Right ventricle myocardium inferior (tissue), 1 donor: ENCODE results near the gene TMEM186. TPM values are rescaled to one million over a fixed set of nuclear protein-coding genes. Genes with fewer than 3 reads are reported as not detected.
"Not testable (repeated sequence)": the region's sequence is repeated elsewhere in the genome, so short reads cannot be mapped to it uniquely, and the experiment has no call there.

Experiments used
- ATAC-seq: fragments of 200-7000 bp; cut with Tn5 transposase; one replicate; pipeline ENCODE4 v1.9.1; 2020; ENCODE audit warnings: mild to moderate bottlenecking, moderate library complexity
- DNase-seq: peaks from one replicate; pipeline ENCODE4 v3.0.0; 2021; ENCODE audit errors: missing footprints
- intact Hi-C: fragments of 100-400 bp; cut with DNase I; formaldehyde crosslinking; loops from one replicate; pipeline ENCODE4 v1.11.0; 2022
- long read RNA-seq: library from polyadenylated mRNA; unstranded; transcript quantifications from one replicate; pipeline ENCODE4 v2.0.0, GENCODE V29; 2021
- total RNA-seq: library from RNA; stranded (reverse); fragmentation: NEBNext Ultra II Directional; extraction: Animal tissue kit (Norgen Biotek cat#: 25700); gene quantifications from one replicate; pipeline ENCODE4 v1.2.1, GENCODE V29; 2021
- donor health status: DM: no; HTN: yes; CAD: no; lungs with severe emphysema.

TMEM186 gene
- total RNA-seq, result 13.8 TPM
- long read RNA-seq, transcript TMEM186-201 (2 exons, 1,448 nt), result major isoform, 9 of 10 reads
- long read RNA-seq, partial matches to known transcripts, result 0 of 10 reads
- long read RNA-seq, other reads (novel, unspliced or antisense), result 1 of 10 reads

- DNase-seq (peak; percentile 99), ATAC-seq (peak; percentile 100)
- intact Hi-C loops, result loop anchor here (5.0 kb wide), 2 partner anchors 70 to 230 kb away; partner anchors contain the start of gene CARHSP1
Measured at GRCh38 chr16:8797364-8798173, at the start of gene TMEM186, which contains the start of gene PMM2. Gene TMEM186 (minus strand): TSS chr16:8797639. CDS start chr16:8797614, 25 bp downstream. Gene PMM2 (plus strand): TSS chr16:8797839. CDS start chr16:8797883, 44 bp downstream.

GRCh38 chr16:8847145-8847544 lies 49.7 kb upstream of the TMEM186 start:
- intact Hi-C loops, result no loop called here
- ATAC-seq (no peak), DNase-seq (no peak)

GRCh38 chr16:8846401-8846932 lies 49.0 kb upstream of the TMEM186 start:
- DNase-seq (no peak), ATAC-seq (no peak)
- intact Hi-C loops, result no loop called here

- no peak for ATAC-seq
- DNase-seq, result no peak
- intact Hi-C loops, result no loop called here
Measured at GRCh38 chr16:8845699-8846298, 48.4 kb upstream of the TMEM186 start.

- DNase-seq, intact Hi-C loops, ATAC-seq: not testable (repeated sequence)
Measured at GRCh38 chr16:8843296-8843695, 45.9 kb upstream of the TMEM186 start.

- ATAC-seq, intact Hi-C loops, DNase-seq: not testable (repeated sequence)
Measured at GRCh38 chr16:8842016-8842415, 44.6 kb upstream of the TMEM186 start.

GRCh38 chr16:8837594-8837993 lies 40.2 kb upstream of the TMEM186 start:
- ATAC-seq, intact Hi-C loops: not testable (repeated sequence)

GRCh38 chr16:8836797-8837196 lies 39.4 kb upstream of the TMEM186 start:
- intact Hi-C loops, ATAC-seq, DNase-seq: not testable (repeated sequence)

More at GRCh38 chr16:8837594-8837993, 40.2 kb upstream of the TMEM186 start:
- not testable (repeated sequence) for DNase-seq

- intact Hi-C loops, result no loop called here
- DNase-seq (no peak), ATAC-seq (no peak)
Measured at GRCh38 chr16:8832717-8833105, 35.3 kb upstream of the TMEM186 start.

GRCh38 chr16:8831871-8832716 lies 34.7 kb upstream of the TMEM186 start:
- intact Hi-C loops, result no loop called here
- no peak for DNase-seq
- ATAC-seq, result no peak

GRCh38 chr16:8831450-8831849 lies 34.0 kb upstream of the TMEM186 start:
- intact Hi-C loops, result no loop called here
- ATAC-seq, result no peak
- no peak for DNase-seq

- DNase-seq (no peak), ATAC-seq (no peak)
- intact Hi-C loops, result no loop called here
Measured at GRCh38 chr16:8828541-8829165, 31.2 kb upstream of the TMEM186 start.

GRCh38 chr16:8826278-8826879 lies 28.9 kb upstream of the TMEM186 start:
- intact Hi-C loops, result no loop called here
- ATAC-seq (no peak), DNase-seq (no peak)

GRCh38 chr16:8822403-8822802 lies 25.0 kb upstream of the TMEM186 start:
- no peak for ATAC-seq
- DNase-seq, result no peak
- intact Hi-C loops, result no loop called here

- DNase-seq (no peak), ATAC-seq (no peak)
- intact Hi-C loops, result no loop called here
Measured at GRCh38 chr16:8819411-8820034, 22.1 kb upstream of the TMEM186 start.

GRCh38 chr16:8818504-8819270 lies 21.2 kb upstream of the TMEM186 start:
- no peak for DNase-seq
- intact Hi-C loops, result no loop called here
- no peak for ATAC-seq
